Measurements from ENCODE around the gene RPL36A. TPM values are rescaled to one million over a fixed set of nuclear protein-coding genes. Genes with fewer than 3 reads are reported as not detected.

RPL36A gene
- total and polyA plus RNA-seq, 2 of the 13 experiments (the other 11 are each of a cell fraction or from before 2014, with no cell fraction given): 1,152 to 1,716 TPM

GRCh38 chrX:101407748-101408531 lies 17.1 kb downstream of the RPL36A start, which contains the start of the genes GLA and HNRNPH2 (continued):
- TF ChIP-seq, protein P1, sequence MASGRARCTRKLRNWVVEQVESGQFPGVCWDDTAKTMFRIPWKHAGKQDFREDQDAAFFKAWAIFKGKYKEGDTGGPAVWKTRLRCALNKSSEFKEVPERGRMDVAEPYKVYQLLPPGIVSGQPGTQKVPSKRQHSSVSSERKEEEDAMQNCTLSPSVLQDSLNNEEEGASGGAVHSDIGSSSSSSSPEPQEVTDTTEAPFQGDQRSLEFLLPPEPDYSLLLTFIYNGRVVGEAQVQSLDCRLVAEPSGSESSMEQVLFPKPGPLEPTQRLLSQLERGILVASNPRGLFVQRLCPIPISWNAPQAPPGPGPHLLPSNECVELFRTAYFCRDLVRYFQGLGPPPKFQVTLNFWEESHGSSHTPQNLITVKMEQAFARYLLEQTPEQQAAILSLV (CRISPR knock-in tag; IDR thresholded peaks at IDR 0.05; ENCODE audit: borderline replicate concordance): no peak
- TF ChIP-seq PITX1 (CRISPR knock-in tag; IDR thresholded peaks at IDR 0.05): 0 out of 2 replicates have a peak, but pooled peaks have one; percentile 39
- peak; percentile 44 for TF ChIP-seq RBFOX2 (IDR thresholded peaks at IDR 0.05; ENCODE audit: low read depth, low read length)
- peak; percentile 80; the same call in 1 of the 2 replicates for TF ChIP-seq YEATS2 (CRISPR knock-in tag; IDR thresholded peaks at IDR 0.05; ENCODE audit: borderline replicate concordance)
- TF ChIP-seq, protein P2, sequence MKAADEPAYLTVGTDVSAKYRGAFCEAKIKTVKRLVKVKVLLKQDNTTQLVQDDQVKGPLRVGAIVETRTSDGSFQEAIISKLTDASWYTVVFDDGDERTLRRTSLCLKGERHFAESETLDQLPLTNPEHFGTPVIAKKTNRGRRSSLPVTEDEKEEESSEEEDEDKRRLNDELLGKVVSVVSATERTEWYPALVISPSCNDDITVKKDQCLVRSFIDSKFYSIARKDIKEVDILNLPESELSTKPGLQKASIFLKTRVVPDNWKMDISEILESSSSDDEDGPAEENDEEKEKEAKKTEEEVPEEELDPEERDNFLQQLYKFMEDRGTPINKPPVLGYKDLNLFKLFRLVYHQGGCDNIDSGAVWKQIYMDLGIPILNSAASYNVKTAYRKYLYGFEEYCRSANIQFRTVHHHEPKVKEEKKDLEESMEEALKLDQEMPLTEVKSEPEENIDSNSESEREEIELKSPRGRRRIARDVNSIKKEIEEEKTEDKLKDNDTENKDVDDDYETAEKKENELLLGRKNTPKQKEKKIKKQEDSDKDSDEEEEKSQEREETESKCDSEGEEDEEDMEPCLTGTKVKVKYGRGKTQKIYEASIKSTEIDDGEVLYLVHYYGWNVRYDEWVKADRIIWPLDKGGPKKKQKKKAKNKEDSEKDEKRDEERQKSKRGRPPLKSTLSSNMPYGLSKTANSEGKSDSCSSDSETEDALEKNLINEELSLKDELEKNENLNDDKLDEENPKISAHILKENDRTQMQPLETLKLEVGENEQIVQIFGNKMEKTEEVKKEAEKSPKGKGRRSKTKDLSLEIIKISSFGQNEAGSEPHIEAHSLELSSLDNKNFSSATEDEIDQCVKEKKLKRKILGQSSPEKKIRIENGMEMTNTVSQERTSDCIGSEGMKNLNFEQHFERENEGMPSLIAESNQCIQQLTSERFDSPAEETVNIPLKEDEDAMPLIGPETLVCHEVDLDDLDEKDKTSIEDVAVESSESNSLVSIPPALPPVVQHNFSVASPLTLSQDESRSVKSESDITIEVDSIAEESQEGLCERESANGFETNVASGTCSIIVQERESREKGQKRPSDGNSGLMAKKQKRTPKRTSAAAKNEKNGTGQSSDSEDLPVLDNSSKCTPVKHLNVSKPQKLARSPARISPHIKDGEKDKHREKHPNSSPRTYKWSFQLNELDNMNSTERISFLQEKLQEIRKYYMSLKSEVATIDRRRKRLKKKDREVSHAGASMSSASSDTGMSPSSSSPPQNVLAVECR (CRISPR knock-in tag; IDR thresholded peaks at IDR 0.05; ENCODE audit: borderline replicate concordance): peak; percentile 44; the same call in 1 of the 2 replicates
- peak; percentile 75 for TF ChIP-seq TGIF2 (CRISPR knock-in tag; IDR thresholded peaks at IDR 0.05)
- TF ChIP-seq TFE3 (CRISPR knock-in tag; IDR thresholded peaks at IDR 0.05): peak; percentile 83
- no peak for TF ChIP-seq ZNF704 (CRISPR knock-in tag; IDR thresholded peaks at IDR 0.05; ENCODE audit: borderline replicate concordance)
- TF ChIP-seq BHLHE40 (IDR thresholded peaks at IDR 0.05; ENCODE audit: low read length): peak; percentile 98
- TF ChIP-seq, protein P3, sequence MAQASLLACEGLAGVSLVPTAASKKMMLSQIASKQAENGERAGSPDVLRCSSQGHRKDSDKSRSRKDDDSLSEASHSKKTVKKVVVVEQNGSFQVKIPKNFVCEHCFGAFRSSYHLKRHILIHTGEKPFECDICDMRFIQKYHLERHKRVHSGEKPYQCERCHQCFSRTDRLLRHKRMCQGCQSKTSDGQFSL (CRISPR knock-in tag; IDR thresholded peaks at IDR 0.05): peak; percentile 81
- TF ChIP-seq, protein P4, sequence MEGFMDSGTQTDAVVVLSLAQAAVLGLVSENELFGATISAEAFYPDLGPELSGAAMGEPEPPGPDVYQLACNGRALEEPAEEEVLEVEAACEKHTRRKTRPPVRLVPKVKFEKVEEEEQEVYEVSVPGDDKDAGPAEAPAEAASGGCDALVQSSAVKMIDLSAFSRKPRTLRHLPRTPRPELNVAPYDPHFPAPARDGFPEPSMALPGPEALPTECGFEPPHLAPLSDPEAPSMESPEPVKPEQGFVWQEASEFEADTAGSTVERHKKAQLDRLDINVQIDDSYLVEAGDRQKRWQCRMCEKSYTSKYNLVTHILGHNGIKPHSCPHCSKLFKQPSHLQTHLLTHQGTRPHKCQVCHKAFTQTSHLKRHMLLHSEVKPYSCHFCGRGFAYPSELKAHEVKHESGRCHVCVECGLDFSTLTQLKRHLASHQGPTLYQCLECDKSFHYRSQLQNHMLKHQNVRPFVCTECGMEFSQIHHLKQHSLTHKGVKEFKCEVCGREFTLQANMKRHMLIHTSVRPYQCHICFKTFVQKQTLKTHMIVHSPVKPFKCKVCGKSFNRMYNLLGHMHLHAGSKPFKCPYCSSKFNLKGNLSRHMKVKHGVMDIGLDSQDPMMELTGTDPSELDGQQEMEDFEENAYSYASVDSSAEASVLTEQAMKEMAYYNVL (CRISPR knock-in tag; IDR thresholded peaks at IDR 0.05; ENCODE audit: borderline replicate concordance): no peak
- TF ChIP-seq ASH2L (IDR thresholded peaks at IDR 0.05; ENCODE audit: insufficient read length, low read depth, low read length): peak; percentile 75
- TF ChIP-seq HOXA3 (CRISPR knock-in tag; IDR thresholded peaks at IDR 0.05): peak; percentile 86
- TF ChIP-seq PRMT3 (CRISPR knock-in tag; IDR thresholded peaks at IDR 0.05; ENCODE audit: borderline replicate concordance, low read depth): no peak
